Esophagus squamous epithelium (tissue), 4 donors: ENCODE results near the gene ARHGEF1.

ENCODE experiments used
- POLR2A ChIP-seq, 4 donors: fragments of 450-650 bp; IDR thresholded peaks; one replicate each; pipeline ENCODE4 v1.6.1; 2017; ENCODE audit warnings: antibody characterized with exemption in 4 of 4, mild to moderate bottlenecking in 4 of 4, moderate library complexity in 3 of 4
- TF ChIP-seq, protein P1 (sequence below), 6 experiments: fragments of 450-650 bp in 4 of 6; fragments of 200-600 bp in 2 of 6; sonication (generic) in 2 of 6; IDR thresholded peaks; one replicate each; pipeline ENCODE4 v1.5.1; 2016 to 2019; ENCODE audit warnings: antibody characterized with exemption in 6 of 6, mild to moderate bottlenecking in 4 of 6, moderate library complexity in 4 of 6

DNA sequence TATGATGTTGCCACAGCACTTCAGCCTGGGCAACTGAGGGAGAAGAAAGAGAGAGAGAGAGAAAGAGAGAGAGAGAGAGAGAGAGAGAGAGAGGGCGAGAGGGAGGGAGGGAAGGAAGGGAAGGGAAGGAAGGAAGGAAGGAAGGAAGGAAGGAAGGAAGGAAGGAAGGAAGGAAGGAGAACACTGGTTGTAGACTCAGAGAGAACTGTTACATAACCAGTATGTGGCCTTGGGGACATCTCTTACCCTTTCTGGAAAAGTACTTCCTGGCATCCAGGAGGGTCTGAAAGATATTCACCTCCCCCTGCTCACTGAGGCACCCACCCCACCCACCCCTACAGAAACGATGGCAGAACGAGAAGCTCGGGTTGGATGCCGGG lies 2.7 kb upstream of the ARHGEF1 start:
- TF ChIP-seq, protein P1, sequence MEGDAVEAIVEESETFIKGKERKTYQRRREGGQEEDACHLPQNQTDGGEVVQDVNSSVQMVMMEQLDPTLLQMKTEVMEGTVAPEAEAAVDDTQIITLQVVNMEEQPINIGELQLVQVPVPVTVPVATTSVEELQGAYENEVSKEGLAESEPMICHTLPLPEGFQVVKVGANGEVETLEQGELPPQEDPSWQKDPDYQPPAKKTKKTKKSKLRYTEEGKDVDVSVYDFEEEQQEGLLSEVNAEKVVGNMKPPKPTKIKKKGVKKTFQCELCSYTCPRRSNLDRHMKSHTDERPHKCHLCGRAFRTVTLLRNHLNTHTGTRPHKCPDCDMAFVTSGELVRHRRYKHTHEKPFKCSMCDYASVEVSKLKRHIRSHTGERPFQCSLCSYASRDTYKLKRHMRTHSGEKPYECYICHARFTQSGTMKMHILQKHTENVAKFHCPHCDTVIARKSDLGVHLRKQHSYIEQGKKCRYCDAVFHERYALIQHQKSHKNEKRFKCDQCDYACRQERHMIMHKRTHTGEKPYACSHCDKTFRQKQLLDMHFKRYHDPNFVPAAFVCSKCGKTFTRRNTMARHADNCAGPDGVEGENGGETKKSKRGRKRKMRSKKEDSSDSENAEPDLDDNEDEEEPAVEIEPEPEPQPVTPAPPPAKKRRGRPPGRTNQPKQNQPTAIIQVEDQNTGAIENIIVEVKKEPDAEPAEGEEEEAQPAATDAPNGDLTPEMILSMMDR (IDR thresholded peaks at IDR 0.05), result no peak
- TF ChIP-seq POLR2A (IDR thresholded peaks at IDR 0.05), result no peak
